HEK293 (cell line): ENCODE measurements around the gene CABP5.
"Not testable (repeated sequence)": the region's sequence is repeated elsewhere in the genome, so short reads cannot be mapped to it uniquely, and the experiment has no call there.

Experiments
- CTCF ChIA-PET: fragments of 350-600 bp; formaldehyde crosslinking; extraction: SDS; loops from one replicate; lab custom pipeline; 2021; ENCODE audit warnings: antibody characterized with exemption; lab: Yijun Ruan, JAX
- POLR2A ChIA-PET: fragments of 300-600 bp; formaldehyde crosslinking; extraction: SDS; loops from one replicate; lab custom pipeline; 2020; ENCODE audit warnings: antibody characterized with exemption, inconsistent platforms; lab: Yijun Ruan, JAX
- H3K27ac ChIP-seq: fragments of 200-500 bp; sonication (Bioruptor generic); 2 replicates; pipeline ENCODE4 v1.5.1; 2014; ENCODE audit warnings: low read depth, low read length, control low read depth, inconsistent platforms; ENCODE audit errors: extremely low read depth
- H3K36me3 ChIP-seq, 2 experiments: fragments of 200-500 bp in 1 of 2; sonication (Bioruptor generic) in 1 of 2; 1 replicate in 1 of 2; 2 replicates in 1 of 2; pipeline ENCODE4 v1.5.1; 2014 to 2017; ENCODE audit warnings: inconsistent platforms in 2 of 2, low read length in 2 of 2; ENCODE audit not compliant: control insufficient read depth in 2 of 2, insufficient read depth in 1 of 2
- H3K4me1 ChIP-seq: fragments of 200-500 bp; sonication (Bioruptor generic); 2 replicates; pipeline ENCODE4 v1.5.1; 2014; ENCODE audit warnings: mild to moderate bottlenecking, low read length, inconsistent platforms; ENCODE audit not compliant: control insufficient read depth, insufficient read depth
- H3K4me3 ChIP-seq: 2 replicates; pipeline ENCODE4 v1.5.1; 2011; ENCODE audit warnings: low read depth, mild to moderate bottlenecking, control low read depth, low read length, moderate library complexity
- H3K9me3 ChIP-seq: fragments of 200-500 bp; sonication (Bioruptor generic); 2 replicates; pipeline ENCODE4 v1.5.1; 2014; ENCODE audit warnings: low read depth, low read length, inconsistent platforms; ENCODE audit not compliant: control insufficient read depth, insufficient read depth
- GLI2 ChIP-seq: fragments of 450-650 bp; formaldehyde crosslinking; IDR thresholded peaks from 2 replicates; pipeline ENCODE4; 2017; ENCODE audit warnings: missing biosample characterization, missing genetic modification characterization, low read depth, borderline replicate concordance
- KLF1 ChIP-seq: fragments of 450-650 bp; formaldehyde crosslinking; IDR thresholded peaks from 2 replicates; pipeline ENCODE4 v1.5.1; 2016; ENCODE audit warnings: missing biosample characterization, missing genetic modification characterization
- SP3 ChIP-seq: fragments of 450-650 bp; formaldehyde crosslinking; IDR thresholded peaks from 2 replicates; pipeline ENCODE4 v1.5.1; 2016; ENCODE audit warnings: missing biosample characterization, missing genetic modification characterization
- TRIM28 ChIP-seq: IDR thresholded peaks from 2 replicates; pipeline ENCODE4 v1.6.1; 2011; ENCODE audit warnings: low read length, control low read depth, borderline replicate concordance
- ZBTB7A ChIP-seq: fragments of 450-650 bp; formaldehyde crosslinking; IDR thresholded peaks from 2 replicates; pipeline ENCODE4 v1.5.1; 2016; ENCODE audit warnings: low read depth, missing biosample characterization, missing genetic modification characterization
- ZFHX2 ChIP-seq: fragments of 450-650 bp; formaldehyde crosslinking; conservative IDR thresholded peaks from 2 replicates; pipeline ENCODE4 v1.5.1; 2016; ENCODE audit warnings: missing biosample characterization, missing genetic modification characterization
- ZFP69B ChIP-seq: fragments of 450-650 bp; formaldehyde crosslinking; IDR thresholded peaks from 2 replicates; pipeline ENCODE4 v1.5.1; 2016; ENCODE audit warnings: missing biosample characterization, missing genetic modification characterization
- ZNF112 ChIP-seq: fragments of 450-650 bp; formaldehyde crosslinking; IDR thresholded peaks from 2 replicates; pipeline ENCODE4 v1.5.0; 2017; ENCODE audit warnings: missing biosample characterization, missing genetic modification characterization
- ZNF121 ChIP-seq: fragments of 450-650 bp; formaldehyde crosslinking; IDR thresholded peaks from 2 replicates; pipeline ENCODE4 v1.5.1; 2016; ENCODE audit warnings: missing biosample characterization, missing genetic modification characterization
- ZNF248 ChIP-seq: fragments of 450-650 bp; formaldehyde crosslinking; IDR thresholded peaks from 2 replicates; pipeline ENCODE4 v1.5.1; 2017; ENCODE audit warnings: missing biosample characterization, missing genetic modification characterization
- ZNF324 ChIP-seq: fragments of 450-650 bp; formaldehyde crosslinking; IDR thresholded peaks from 2 replicates; pipeline ENCODE4 v1.5.1; 2016; ENCODE audit warnings: missing biosample characterization, missing genetic modification characterization
- ZNF354C ChIP-seq: fragments of 450-650 bp; formaldehyde crosslinking; IDR thresholded peaks from 2 replicates; pipeline ENCODE4 v1.5.1; 2016; ENCODE audit warnings: missing biosample characterization, missing genetic modification characterization, low read depth, borderline replicate concordance
- TF ChIP-seq, protein P1 (sequence below): fragments of 450-650 bp; formaldehyde crosslinking; IDR thresholded peaks from 2 replicates; pipeline ENCODE4 v1.5.1; 2016; ENCODE audit warnings: missing biosample characterization, missing genetic modification characterization

The CABP5 gene

DNA sequence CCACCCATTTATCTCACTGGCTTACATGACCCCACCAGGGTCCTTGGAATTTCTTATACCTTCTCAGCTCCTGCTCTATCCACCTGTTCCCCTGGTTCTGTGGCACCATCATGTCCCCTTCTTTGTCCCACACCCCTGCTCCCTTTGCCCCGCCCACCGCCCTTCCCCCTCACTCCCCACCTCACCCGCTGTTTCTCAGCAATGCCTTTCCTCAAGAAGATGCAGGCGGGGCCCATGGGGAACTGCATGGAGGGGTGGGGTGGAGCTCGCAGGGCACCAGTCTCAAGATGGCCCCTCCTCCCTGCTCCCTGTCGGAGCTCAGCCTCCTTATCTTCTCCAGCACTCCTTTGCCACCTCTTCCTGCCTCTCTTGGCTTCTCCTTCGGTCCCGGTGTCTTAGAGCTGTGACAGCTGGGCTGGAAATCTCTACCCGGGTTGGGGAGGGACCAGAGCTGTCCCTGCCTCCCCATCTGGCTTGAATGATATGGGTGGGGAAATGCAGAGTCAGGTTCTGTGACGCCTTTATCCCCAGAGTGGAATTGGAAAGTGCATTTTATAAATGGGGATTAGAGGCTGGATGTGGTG is at the start of gene CABP5:
CABP5 (minus strand) TSS at position 405 of the 584 bp plus-strand sequence; CDS start at position 248, 157 bp downstream.
- Histone ChIP-seq H3K36me3 (no peaks in the 10 kb centered on the region), H3K27ac (no peak within 1 kb of the TSS), H3K9me3 (no peaks in the 10 kb centered on the region), H3K4me1 (no peaks in the 10 kb centered on the region), H3K4me3 (no peak within 1 kb of the TSS)
- ChIA-PET POLR2A (no interaction called here), CTCF (interaction anchor here (0.7 to 1.2 kb wide), 2 partner anchors 180 to 249 kb away, joined by 3 read pairs; no protein-coding TSS in a partner anchor)
- peak; percentile 49; the same call in 1 of the 2 replicates for TF ChIP-seq SP3
- no peak for TF ChIP-seq ZNF112 (tag by site-specific recombination)
- TF ChIP-seq, protein P1, sequence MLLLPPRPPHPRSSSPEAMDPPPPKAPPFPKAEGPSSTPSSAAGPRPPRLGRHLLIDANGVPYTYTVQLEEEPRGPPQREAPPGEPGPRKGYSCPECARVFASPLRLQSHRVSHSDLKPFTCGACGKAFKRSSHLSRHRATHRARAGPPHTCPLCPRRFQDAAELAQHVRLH: no peak
- TF ChIP-seq KLF1 (tag by site-specific recombination): peak; percentile 52
- no peak for TF ChIP-seq ZNF248 (tag by site-specific recombination)
- no peak for TF ChIP-seq ZNF324 (tag by site-specific recombination)
- TF ChIP-seq ZNF354C (tag by site-specific recombination): no peak

DNA sequence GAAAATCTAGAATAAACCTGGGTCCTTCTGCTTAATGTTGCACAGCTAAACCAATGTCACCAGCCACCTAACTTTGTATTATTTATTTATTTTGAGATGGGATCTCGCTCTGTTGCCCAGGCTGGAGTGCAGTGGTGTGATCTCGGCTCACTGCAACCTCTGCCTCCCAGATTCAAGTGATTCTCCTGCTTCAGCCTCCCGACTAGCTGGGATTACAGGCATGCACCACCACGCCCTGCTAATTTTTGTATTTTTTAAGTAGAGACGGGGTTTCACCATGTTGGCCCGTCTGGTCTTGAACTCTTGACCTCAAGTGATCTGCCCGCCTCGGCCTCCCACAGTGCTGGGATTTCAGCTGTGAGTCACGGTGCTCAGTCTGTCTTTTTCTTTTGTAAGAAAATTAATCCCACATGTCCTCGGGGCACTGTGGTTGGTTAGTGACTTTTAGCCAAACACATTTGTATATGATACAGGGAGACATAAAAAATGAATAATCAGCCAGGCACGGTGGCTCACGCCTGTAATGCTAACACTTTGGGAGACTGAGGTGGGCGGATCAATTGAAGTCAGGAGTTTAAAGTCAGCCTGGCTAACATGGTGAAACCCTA is 47.3 kb upstream of the CABP5 start:
- POLR2A ChIA-PET: interaction anchor here (1.1 kb wide), 1 partner anchor 19 kb away, joined by 9 read pairs; the partner anchor contains the start of gene PLA2G4C
- H3K4me3 ChIP-seq, H3K9me3 ChIP-seq, H3K4me1 ChIP-seq, H3K36me3 ChIP-seq, H3K27ac ChIP-seq: not testable (repeated sequence)
- TF ChIP-seq ZFHX2 (tag by site-specific recombination) (peak; percentile 45), ZNF121 (tag by site-specific recombination) (peak; percentile 54; the same call in 1 of the 2 replicates)
- CTCF ChIA-PET: interaction anchor here (0.6 to 2.7 kb wide), 7 partner anchors 11 to 200 kb away, joined by 3 to 17 read pairs (median 4); no protein-coding TSS in a partner anchor

DNA sequence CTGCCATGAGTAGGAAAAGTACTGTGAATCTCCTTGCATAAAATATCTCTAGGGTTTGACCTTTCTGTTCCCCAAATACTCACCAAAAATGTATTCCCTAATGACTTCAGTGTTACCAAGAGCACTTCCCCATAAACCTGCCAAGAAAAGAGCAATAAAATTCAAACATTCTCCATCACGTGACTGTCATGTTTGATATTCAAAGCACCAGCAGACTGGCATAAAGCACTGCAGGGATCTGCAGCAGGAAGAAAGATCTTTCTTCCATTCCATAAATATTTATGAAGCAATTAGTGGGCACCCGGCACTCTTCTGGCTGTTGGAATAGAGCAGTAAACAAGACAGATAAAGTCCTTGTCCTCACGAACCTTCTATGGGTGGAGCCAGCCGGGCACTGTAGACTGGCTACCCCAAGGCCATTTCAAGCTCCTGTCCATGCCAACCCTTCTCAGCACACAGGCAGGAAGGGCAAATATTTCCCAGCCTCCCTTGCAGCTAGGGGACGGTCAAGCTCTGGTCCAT is 46.5 kb upstream of the CABP5 start:
- Histone ChIP-seq H3K9me3 (no peaks in the 10 kb centered on the region), H3K4me3 (no peak overlapping the region), H3K4me1 (no peaks in the 10 kb centered on the region), H3K27ac (no peak overlapping the region), H3K36me3 (no peaks in the 10 kb centered on the region)
- TF ChIP-seq TRIM28 (peak; percentile 71; the same call in 1 of the 2 replicates), ZFP69B (tag by site-specific recombination) (no peak), GLI2 (tag by site-specific recombination) (no peak), ZBTB7A (no peak)
- ChIA-PET CTCF (interaction anchor here (0.6 to 2.7 kb wide), 4 partner anchors 12 to 201 kb away, joined by 3 to 17 read pairs (median 4); no protein-coding TSS in a partner anchor), POLR2A (no interaction called here)

DNA sequence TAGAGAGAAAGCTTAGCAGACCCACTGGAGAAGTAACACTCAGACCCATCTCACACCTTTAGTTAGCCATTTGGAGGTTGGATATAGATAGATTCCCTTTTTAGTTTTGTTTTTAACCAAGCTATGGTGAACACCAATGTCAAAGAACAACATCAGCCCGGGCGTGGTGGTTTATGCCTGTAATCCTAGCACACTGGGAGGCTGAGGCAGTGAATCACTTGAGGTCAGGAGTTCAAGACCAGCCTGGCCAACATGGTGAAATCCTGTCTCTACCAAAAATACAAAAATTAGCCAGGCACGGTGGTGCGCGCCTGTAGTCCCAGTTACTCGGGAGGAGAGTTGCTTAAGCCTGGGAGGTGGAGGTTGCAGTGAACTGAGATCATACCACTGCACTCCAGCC is 45.1 kb upstream of the CABP5 start:
- H3K27ac ChIP-seq, POLR2A ChIA-PET, H3K4me3 ChIP-seq, H3K36me3 ChIP-seq, H3K9me3 ChIP-seq, H3K4me1 ChIP-seq: not testable (repeated sequence)
- CTCF ChIA-PET: interaction anchor here (0.5 to 0.6 kb wide), 3 partner anchors 20 to 222 kb away, joined by 3 to 5 read pairs (median 3); no protein-coding TSS in a partner anchor
